GM06990 (cell line): ENCODE data around the gene EXOSC1.

Source experiments
- DNase-seq: peaks from one replicate; pipeline ENCODE4 v3.0.0-alpha.2; 2011; ENCODE audit not compliant: insufficient read length; ENCODE audit errors: extremely low read depth
- H3K27me3 ChIP-seq: replicated peaks from 2 replicates; pipeline ENCODE4 v1.6.0; 2011; ENCODE audit warnings: low read length; ENCODE audit not compliant: control insufficient read depth, insufficient read depth
- H3K36me3 ChIP-seq: 2 replicates; pipeline ENCODE4 v1.5.1; 2011; ENCODE audit warnings: low read length; ENCODE audit not compliant: control insufficient read depth, insufficient read depth
- H3K4me3 ChIP-seq: replicated peaks from 2 replicates; pipeline ENCODE4 v1.5.1; 2011; ENCODE audit warnings: low read depth, mild to moderate bottlenecking, control low read depth, low read length
- CTCF ChIP-seq: IDR thresholded peaks from 2 replicates; pipeline ENCODE4 v1.5.1; 2011; ENCODE audit warnings: low read length, control low read depth, mild to moderate bottlenecking, inconsistent platforms; ENCODE audit not compliant: insufficient read depth, poor library complexity, severe bottlenecking

The EXOSC1 gene

GRCh38 chr10:97464226-97464625 lies 18.4 kb upstream of the EXOSC1 start:
- no peak for TF ChIP-seq CTCF
- DNase-seq: no peak
- H3K4me3 ChIP-seq: no peak overlapping the region
- H3K27me3 ChIP-seq: no peaks in the 10 kb centered on the region
- peaks cover 48% of the 10 kb centered on the region for H3K36me3 ChIP-seq

DNA sequence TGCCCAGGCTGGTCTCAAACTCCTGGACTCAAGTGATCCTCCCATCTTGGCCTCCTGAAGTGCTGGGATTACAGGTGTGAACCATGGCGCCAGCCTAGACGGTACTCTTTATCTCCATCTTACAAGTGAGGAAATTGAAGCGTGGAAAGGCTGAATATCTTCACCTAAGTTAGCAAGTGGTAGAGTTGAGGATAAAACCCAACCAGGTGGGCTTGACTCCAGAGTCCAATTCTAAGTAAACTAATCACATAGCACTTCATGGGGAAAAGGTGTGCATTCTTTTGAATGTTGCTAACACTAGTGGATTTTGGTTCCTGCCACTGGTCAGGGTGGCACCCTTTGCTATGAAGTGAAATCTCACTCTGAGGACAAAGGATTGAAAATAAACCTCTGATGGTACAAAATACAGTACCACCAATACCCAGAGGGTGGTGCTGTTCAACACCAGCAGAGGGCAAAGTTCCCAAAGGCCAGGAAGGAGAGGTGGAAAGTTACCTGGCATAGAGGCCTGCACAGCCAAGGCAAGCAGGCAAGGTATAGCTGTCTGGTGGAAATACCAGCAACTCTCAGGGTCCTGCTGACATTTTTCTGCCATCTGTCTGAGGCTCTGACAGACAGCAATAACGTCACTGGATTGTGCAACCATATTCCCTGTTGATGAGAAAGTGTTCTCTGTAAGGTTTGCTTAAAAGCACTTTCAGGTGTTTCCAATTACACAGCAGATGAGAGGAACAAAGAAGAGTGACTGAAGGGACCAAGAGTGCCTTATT lies 17.7 kb upstream of the EXOSC1 start:
- Histone ChIP-seq H3K4me3 (no peak overlapping the region), H3K27me3 (no peaks in the 10 kb centered on the region), H3K36me3 (peaks cover 49% of the 10 kb centered on the region)
- TF ChIP-seq CTCF: peak; percentile 75
- DNase-seq: no peak

GRCh38 chr10:97462309-97462708 lies 16.5 kb upstream of the EXOSC1 start:
- H3K36me3 ChIP-seq: peaks cover 51% of the 10 kb centered on the region
- H3K4me3 ChIP-seq: no peak overlapping the region

DNA sequence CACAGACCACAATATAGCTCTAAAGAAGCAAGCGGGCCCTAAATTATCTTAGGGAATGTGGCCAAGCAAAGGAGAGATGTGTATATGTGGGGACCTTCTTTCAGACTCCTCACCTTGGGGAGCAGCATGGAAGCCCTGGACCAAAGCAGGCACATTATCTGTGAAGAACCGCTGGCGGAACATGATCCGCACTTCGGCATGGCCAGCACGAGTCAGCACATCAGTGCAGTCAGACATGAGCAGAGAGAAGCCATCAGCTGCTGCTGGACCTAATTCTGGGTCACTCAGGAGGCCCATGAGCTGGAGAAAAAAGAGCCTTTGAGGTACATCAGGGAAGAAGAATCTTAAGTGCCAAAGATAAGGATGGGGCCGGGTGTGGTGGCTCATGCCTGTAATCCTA lies 14.1 kb upstream of the EXOSC1 start:
- DNase-seq: no peak
- no peak overlapping the region for H3K4me3 ChIP-seq

More at GRCh38 chr10:97462309-97462708, 16.5 kb upstream of the EXOSC1 start:
- no peaks in the 10 kb centered on the region for H3K27me3 ChIP-seq
- DNase-seq: no peak
- no peak for TF ChIP-seq CTCF

GRCh38 chr10:97459111-97459510 lies 13.3 kb upstream of the EXOSC1 start:
- no peak overlapping the region for H3K4me3 ChIP-seq
- no peak for TF ChIP-seq CTCF
- DNase-seq: no peak
- H3K27me3 ChIP-seq: no peaks in the 10 kb centered on the region
- peaks cover 55% of the 10 kb centered on the region for H3K36me3 ChIP-seq

More for the DNA sequence above, 14.1 kb upstream of the EXOSC1 start:
- H3K36me3 ChIP-seq: peaks cover 55% of the 10 kb centered on the region
- H3K27me3 ChIP-seq: no peaks in the 10 kb centered on the region
- TF ChIP-seq CTCF: no peak
